ENCODE measurements around the gene PPP1R12A.

DNA sequence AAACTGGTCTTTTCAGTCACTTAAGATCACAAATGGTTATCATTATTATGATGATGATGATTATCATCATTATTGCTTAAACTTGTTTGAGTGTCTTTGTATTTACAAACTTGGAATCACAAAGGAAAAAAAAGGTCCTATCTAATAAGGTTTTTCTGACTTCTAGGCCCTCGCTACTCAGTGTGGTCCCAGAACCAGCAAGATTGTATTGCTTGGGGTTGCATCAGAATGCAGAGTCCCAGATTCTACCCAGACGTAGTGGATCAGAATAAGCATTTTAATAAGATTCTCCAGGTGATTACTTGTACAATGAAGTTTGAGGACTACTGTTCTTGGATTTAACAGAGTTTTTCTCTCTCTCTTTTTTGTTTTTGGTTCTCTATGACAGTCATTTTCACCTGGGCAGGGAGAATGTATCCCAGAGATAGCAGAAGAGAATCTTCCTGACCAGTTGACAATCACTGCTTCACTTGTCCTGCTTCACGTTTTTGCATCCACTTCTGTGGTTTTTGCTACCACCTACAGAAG, 29.3 kb upstream of the PPP1R12A start:
- TF ChIP-seq, protein P1, sequence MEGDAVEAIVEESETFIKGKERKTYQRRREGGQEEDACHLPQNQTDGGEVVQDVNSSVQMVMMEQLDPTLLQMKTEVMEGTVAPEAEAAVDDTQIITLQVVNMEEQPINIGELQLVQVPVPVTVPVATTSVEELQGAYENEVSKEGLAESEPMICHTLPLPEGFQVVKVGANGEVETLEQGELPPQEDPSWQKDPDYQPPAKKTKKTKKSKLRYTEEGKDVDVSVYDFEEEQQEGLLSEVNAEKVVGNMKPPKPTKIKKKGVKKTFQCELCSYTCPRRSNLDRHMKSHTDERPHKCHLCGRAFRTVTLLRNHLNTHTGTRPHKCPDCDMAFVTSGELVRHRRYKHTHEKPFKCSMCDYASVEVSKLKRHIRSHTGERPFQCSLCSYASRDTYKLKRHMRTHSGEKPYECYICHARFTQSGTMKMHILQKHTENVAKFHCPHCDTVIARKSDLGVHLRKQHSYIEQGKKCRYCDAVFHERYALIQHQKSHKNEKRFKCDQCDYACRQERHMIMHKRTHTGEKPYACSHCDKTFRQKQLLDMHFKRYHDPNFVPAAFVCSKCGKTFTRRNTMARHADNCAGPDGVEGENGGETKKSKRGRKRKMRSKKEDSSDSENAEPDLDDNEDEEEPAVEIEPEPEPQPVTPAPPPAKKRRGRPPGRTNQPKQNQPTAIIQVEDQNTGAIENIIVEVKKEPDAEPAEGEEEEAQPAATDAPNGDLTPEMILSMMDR (IDR thresholded peaks at IDR 0.05): no peak
- TF ChIP-seq ZFX (IDR thresholded peaks at IDR 0.05; ENCODE audit: borderline replicate concordance): no peak
